Measurements from ENCODE around the gene DAGLA.

DNA sequence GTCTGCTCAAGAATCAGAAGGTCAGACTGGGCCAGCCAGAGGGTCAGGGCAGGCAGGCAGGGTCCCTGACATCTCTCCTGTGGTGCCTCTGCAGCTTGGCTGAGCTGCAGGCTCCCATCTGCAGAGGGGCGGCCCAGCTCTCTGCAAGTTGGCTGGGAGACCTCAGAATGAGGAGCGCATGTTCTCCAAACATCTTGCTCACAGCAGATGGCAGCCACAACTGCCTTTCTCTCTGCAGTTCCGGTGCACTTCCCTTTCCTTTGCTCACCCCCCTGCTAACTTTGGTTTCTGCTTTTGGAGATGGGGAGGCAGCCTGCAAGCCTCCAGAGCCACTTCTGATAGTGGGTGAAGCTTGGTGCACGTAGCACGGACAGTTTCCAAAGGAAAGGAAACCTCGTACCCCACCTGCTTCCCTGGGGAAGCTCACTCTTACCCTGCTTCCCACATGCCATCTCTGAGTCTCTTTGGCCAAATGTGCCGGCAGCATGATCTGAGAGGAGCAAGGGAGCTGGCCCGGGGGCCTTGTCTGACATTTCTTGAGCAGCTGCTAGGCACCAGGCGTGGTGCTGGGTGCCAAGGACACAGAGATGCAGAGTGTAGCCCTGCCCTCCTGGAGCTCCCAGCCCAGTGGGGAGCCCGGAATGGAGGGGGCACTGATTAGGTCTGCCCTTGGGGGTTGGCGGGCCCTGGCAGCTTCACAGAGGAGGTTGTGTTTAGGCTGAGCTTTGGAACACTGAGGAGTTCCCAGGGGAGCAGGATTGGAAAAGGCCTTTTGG, 18.2 kb downstream of the DAGLA start:
- TF ChIP-seq, protein P1, sequence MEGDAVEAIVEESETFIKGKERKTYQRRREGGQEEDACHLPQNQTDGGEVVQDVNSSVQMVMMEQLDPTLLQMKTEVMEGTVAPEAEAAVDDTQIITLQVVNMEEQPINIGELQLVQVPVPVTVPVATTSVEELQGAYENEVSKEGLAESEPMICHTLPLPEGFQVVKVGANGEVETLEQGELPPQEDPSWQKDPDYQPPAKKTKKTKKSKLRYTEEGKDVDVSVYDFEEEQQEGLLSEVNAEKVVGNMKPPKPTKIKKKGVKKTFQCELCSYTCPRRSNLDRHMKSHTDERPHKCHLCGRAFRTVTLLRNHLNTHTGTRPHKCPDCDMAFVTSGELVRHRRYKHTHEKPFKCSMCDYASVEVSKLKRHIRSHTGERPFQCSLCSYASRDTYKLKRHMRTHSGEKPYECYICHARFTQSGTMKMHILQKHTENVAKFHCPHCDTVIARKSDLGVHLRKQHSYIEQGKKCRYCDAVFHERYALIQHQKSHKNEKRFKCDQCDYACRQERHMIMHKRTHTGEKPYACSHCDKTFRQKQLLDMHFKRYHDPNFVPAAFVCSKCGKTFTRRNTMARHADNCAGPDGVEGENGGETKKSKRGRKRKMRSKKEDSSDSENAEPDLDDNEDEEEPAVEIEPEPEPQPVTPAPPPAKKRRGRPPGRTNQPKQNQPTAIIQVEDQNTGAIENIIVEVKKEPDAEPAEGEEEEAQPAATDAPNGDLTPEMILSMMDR (IDR thresholded peaks at IDR 0.05; ENCODE audit: low read length) = no peak
- TF ChIP-seq EZH2 (optimal IDR thresholded peaks at IDR 0.05; ENCODE audit: low read depth, low read length) (no peak), EZH2phosphoT487 (IDR thresholded peaks at IDR 0.05; ENCODE audit: low read length) (no peak)

Measured in MM.1S (cell line).